NT2/D1 (cell line): ENCODE data around the gene YBX2.
A peak's percentile ranks its signal among the peaks of the same experiment; 100 is the strongest.

ENCODE experiments used
- DNase-seq: peaks from one replicate; pipeline ENCODE4 v3.0.0-alpha.2; 2011; ENCODE audit warnings: low read depth, low spot score
- H3K27me3 ChIP-seq: 2 replicates; pipeline ENCODE4 v1.6.0; 2011; ENCODE audit warnings: mild to moderate bottlenecking; ENCODE audit not compliant: insufficient read length, insufficient read depth
- H3K36me3 ChIP-seq: 2 replicates; pipeline ENCODE4 v1.6.1; 2011; ENCODE audit warnings: mild to moderate bottlenecking, low read length, mixed read lengths; ENCODE audit not compliant: insufficient read depth, insufficient read length
- H3K4me1 ChIP-seq: 2 replicates; pipeline ENCODE4 v1.5.1; 2011; ENCODE audit not compliant: insufficient read depth, insufficient read length
- H3K4me3 ChIP-seq: 2 replicates; pipeline ENCODE4 v1.5.1; 2011; ENCODE audit warnings: low read depth; ENCODE audit not compliant: insufficient read length
- H3K9ac ChIP-seq: 2 replicates; pipeline ENCODE4 v1.6.0; 2011; ENCODE audit warnings: low read depth; ENCODE audit not compliant: insufficient read length
- H3K9me3 ChIP-seq: 2 replicates; pipeline ENCODE4 v1.5.1; 2011; ENCODE audit warnings: mild to moderate bottlenecking, low read length; ENCODE audit not compliant: insufficient read depth
- SUZ12 ChIP-seq: IDR thresholded peaks from 2 replicates; pipeline ENCODE4 v1.6.1; 2011; ENCODE audit not compliant: insufficient read length, insufficient read depth; ENCODE audit errors: extremely low read depth
- YY1 ChIP-seq: IDR thresholded peaks from 2 replicates; pipeline ENCODE4 v1.6.1; 2011; ENCODE audit not compliant: insufficient read length, insufficient read depth
- ZNF274 ChIP-seq: IDR thresholded peaks from 2 replicates; pipeline ENCODE4 v1.6.1; 2011; ENCODE audit warnings: mild to moderate bottlenecking, low read depth, low read length

The YBX2 gene

DNA sequence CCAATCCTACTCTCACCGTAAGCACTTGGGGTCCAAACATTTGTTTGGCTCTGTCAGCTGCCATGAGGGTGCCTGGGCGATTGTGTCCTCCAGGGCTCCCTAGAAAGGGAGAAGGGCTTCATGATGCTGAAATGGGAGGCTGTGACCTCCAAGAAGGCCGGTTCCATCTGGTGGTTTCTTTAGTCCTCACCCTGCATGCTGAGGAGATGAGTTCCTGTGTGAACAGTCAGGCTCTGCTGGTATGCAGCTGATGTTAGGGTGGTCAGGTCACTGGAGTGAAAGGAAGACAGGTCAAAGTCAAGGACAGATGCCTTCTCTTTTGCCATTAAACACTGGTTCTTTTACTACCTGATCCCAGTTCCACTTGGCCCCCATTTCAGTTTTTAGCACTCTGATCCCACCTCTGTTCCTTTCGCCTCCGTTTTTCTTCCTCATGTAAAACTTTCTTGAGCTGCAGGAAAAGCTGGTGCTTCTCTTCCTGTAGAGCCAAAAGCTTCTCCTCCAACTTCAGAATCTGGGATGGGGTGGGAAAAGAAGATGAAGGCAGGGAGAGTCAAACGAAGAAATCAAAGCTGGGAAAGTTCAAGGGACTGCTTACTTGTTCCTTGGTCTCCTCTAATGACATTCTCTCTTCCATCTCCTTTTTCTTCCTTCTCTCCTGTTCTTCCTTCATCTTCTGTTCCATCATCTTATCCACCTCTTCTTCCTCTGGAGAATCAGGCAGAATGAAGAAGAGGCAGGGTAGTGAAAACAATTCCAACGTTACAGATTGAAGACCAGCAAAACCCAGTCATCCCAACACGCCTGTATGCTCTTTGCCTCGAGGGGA is 19.7 kb upstream of the YBX2 start:
- TF ChIP-seq ZNF274 (no peak), SUZ12 (no peak), YY1 (no peak)
- H3K4me1 ChIP-seq, result peaks cover 10% of the 10 kb centered on the region

DNA sequence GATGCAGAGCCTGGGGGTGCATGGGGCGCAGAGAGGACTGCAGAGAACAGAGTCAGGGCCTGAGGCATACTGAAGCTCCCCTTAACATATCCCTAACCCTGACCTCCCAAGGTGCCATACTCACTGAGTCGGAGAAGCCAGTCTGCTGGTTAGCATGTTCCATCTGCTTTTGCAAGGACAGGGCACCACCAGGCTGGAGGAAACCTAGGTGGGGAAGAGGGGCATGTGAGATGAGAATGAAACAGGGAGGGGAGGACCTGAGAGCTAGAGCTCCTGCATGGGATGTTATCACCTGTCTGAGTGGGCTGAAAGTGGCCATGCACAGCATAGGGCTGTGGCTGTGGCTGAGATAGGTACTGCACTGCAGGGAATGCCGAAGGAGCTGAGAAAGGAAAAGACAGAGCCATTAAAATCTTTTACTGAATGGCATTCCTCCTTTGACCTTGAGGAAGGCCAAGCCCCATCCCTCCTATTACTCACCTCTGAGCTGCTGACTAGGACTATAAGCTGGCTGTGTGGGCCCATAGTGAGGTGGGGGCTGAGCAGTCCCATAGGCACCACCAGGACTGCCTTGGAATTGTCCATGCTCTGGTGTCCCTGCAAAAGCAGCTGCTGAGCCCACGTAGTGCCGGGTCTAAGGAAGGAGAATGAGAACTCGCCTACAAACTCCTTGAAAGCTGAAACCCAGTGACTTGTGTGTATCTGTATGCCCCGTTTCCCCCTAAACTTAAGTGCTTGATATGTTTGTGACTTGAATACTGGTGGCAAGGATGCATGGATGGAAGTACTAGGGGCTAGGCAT is 18.9 kb upstream of the YBX2 start:
- TF ChIP-seq ZNF274 (no peak), SUZ12 (no peak), YY1 (no peak)
- Histone ChIP-seq H3K4me3 (no peak overlapping the region), H3K9ac (peak overlapping the region; percentile 21), H3K27me3 (no peaks in the 10 kb centered on the region), H3K9me3 (no peaks in the 10 kb centered on the region), H3K36me3 (peaks cover 79% of the 10 kb centered on the region), H3K4me1 (peaks cover 10% of the 10 kb centered on the region)
- no peak for DNase-seq

More for the DNA sequence above, 19.7 kb upstream of the YBX2 start:
- peak overlapping the region; percentile 66 for H3K4me3 ChIP-seq
- no peaks in the 10 kb centered on the region for H3K9me3 ChIP-seq
- no peaks in the 10 kb centered on the region for H3K27me3 ChIP-seq
- peaks cover 80% of the 10 kb centered on the region for H3K36me3 ChIP-seq
- H3K9ac ChIP-seq, result peak overlapping the region; percentile 87
- DNase-seq, result no peak

DNA sequence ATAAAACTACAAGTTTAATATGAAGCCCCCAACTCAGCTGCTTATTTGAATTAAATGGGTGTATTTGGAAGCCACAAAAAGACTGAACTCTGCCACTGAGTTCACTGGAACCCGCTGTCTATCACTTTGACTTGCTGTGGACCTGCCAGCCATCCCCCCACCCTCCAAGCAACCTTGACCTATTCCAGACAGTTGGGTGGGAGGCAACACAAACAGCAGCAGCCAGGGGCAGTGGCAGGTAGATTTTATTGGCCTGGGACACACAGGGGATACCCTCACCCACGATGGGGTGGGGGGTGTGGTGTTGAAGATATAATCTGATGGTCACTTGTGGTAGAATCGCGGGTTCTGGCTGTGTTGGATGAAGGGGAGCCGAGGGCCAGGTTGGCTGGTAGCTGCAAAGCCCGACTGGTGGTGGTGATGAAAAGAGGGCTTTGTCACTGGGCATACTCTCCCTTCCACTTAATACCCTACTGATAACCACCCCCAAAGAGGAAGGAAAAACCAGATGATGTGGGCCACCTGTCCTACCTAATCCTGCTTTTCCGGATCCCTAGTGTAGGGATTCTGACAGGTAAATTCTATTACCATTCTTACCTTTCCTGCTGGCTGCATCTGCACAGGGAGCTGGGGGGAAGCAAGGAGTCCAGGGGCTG is 18.1 kb upstream of the YBX2 start:
- no peaks in the 10 kb centered on the region for H3K27me3 ChIP-seq
- DNase-seq, result no peak
- H3K36me3 ChIP-seq, result peaks cover 72% of the 10 kb centered on the region
- H3K9ac ChIP-seq, result no peak overlapping the region
- H3K4me3 ChIP-seq, result no peak overlapping the region
- TF ChIP-seq YY1, result no peak
- no peaks in the 10 kb centered on the region for H3K9me3 ChIP-seq
- peaks cover 10% of the 10 kb centered on the region for H3K4me1 ChIP-seq

DNA sequence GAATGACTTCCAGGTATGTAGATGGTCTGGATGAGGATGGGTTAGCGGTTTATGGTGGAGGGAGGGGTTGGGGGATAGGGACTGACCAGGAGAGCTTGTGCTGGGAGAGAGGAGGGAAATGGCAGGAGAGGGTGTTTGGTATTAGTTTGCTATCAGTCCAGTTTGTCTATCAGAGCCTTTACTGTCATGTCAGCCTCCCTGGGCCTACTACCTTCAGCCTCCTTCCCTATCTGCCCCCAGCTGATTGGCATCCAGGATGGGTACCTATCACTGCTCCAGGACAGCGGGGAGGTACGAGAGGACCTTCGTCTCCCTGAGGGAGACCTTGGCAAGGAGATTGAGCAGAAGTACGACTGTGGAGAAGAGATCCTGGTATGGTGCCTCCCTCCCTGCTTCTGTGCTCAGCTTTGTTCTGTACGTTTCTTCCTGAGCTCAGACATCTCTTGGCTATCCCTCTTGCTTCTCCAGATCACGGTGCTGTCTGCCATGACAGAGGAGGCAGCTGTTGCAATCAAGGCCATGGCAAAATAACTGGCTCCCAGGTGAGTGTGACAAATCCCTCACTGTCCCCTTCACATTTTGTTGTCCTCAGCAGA is 16.8 kb upstream of the YBX2 start:
- peaks cover 10% of the 10 kb centered on the region for H3K4me1 ChIP-seq
- H3K4me3 ChIP-seq, result no peak overlapping the region
- H3K36me3 ChIP-seq, result peaks cover 62% of the 10 kb centered on the region
- H3K27me3 ChIP-seq, result no peaks in the 10 kb centered on the region
- TF ChIP-seq ZNF274 (no peak), YY1 (no peak), SUZ12 (no peak)
- no peaks in the 10 kb centered on the region for H3K9me3 ChIP-seq
- no peak overlapping the region for H3K9ac ChIP-seq
- DNase-seq, result no peak

DNA sequence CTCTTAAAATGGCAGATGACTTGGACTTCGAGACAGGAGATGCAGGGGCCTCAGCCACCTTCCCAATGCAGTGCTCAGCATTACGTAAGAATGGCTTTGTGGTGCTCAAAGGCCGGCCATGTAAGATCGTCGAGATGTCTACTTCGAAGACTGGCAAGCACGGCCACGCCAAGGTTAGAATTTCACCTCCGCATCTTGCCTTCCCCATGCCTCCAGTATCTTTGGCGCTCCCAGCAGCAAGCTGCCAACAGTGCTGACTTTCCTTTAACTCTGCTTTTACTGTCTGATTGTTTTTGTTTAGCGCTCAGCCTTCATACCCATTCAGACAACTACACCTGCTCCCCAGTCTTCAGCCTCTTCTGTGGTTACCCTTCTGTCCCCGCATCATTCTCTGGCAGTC is 15.2 kb upstream of the YBX2 start:
- peak overlapping the region; percentile 94 for H3K4me3 ChIP-seq
- TF ChIP-seq SUZ12 (no peak), ZNF274 (no peak), YY1 (no peak)
- no peaks in the 10 kb centered on the region for H3K27me3 ChIP-seq
- H3K36me3 ChIP-seq, result peaks cover 56% of the 10 kb centered on the region
- DNase-seq, result no peak
- H3K9me3 ChIP-seq, result no peaks in the 10 kb centered on the region
- H3K4me1 ChIP-seq, result peaks cover 10% of the 10 kb centered on the region
- H3K9ac ChIP-seq, result no peak overlapping the region

DNA sequence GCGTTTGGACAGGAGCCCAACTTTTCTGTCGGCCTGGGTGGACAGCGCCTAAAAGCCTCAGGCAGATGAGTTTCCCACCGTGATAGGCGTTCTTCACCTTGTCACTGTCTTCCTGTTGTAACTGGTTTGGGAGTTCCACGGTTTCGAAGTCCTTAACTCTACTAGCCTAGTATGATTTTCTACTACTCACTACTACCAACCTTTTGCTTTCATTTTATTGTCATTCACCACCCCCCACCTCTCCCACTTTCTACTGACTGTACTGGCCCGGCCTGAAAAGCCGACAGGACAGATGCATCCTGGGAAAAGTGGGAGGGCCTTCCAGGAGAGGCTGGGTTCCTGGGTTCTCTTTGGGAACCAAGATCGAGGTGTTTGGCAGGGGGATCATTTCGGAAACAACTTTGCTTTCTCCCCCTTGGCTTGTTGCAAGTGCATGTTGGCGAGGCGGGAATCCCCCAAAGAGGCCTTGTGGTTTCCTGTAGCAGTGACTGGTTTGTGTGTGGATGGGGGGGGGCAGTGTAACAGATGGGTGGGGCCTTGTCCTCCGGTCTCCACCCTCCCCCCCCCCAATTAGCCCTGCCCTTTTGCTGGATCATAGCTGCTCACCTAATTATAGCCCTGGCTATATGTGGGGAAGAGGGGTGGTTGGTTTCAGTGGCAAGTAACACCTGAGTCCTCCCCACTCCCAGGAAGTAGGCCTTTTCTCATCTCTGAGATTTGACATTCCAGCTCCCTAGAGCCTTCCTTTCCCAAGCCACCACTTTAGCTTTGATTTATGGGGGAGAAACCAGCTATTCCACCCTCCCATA is 14.4 kb upstream of the YBX2 start:
- no peak for DNase-seq
- peaks cover 52% of the 10 kb centered on the region for H3K36me3 ChIP-seq
- no peaks in the 10 kb centered on the region for H3K9me3 ChIP-seq
- H3K27me3 ChIP-seq, result no peaks in the 10 kb centered on the region
- peak overlapping the region; percentile 96 for H3K9ac ChIP-seq
- TF ChIP-seq ZNF274 (no peak), YY1 (no peak), SUZ12 (no peak)
- H3K4me3 ChIP-seq, result peak overlapping the region; percentile 94
- H3K4me1 ChIP-seq, result peaks cover 10% of the 10 kb centered on the region
